ENCODE results near the gene FANCI. TPM values are rescaled to one million over a fixed set of nuclear protein-coding genes. Genes with fewer than 3 reads are reported as not detected.
"Not testable (repeated sequence)": the region's sequence is repeated elsewhere in the genome, so short reads cannot be mapped to it uniquely, and the experiment has no call there.

FANCI gene
- total RNA-seq, 1 experiment from 2014 or later = 112 TPM

DNA sequence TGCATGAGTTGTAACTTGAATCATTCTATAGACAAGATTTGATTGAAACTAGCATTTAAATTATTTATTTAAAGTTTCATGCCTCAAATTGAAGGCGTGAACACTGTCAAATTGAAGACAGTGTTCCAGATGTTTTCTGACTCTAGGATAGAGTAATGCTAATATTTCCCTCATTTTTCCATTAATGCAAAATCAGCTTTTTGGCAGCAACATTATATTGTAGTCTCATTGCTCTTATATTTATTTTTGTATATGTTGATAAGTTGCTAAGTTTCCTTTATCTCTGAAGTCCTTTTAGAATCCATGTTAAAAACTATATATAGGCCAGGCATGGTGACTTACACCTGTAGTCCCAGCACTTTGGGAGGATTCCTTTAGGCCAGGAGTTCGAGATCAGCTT is 4.8 kb downstream of the FANCI start:
- no TSS peak for BruUV-seq (replicated peaks)
- H3K9me3 ChIP-seq (ENCODE audit: control insufficient read depth in 1 of 2, insufficient read depth in 1 of 2, low read depth in 1 of 2, low read length in 2 of 2) = no peaks in the 10 kb centered on the region
- no peak overlapping the region for H3K9ac ChIP-seq (ENCODE audit: low read length)
- H3K36me3 ChIP-seq (ENCODE audit: control insufficient read depth in 1 of 2, insufficient read depth in 2 of 2, low read length in 2 of 2) = peaks cover 27 to 39% of the 10 kb centered on the region in 2 experiments
- no peak overlapping the region for H3K27ac ChIP-seq (ENCODE audit: low read depth, low read length)
- ChIA-PET POLR2A (no interaction called here), CTCF (no interaction called here), RAD21 (ENCODE audit: low non-redundant PET in 1 of 2, low total read pairs in 2 of 2, uncharacterized antibody in 2 of 2, unreplicated experiment in 2 of 2) (no interaction called here)
- ATAC-seq (no peak), DNase-seq (ENCODE audit: low read depth, low spot score) (no peak)
- TF ChIP-seq EZH2phosphoT487 (IDR thresholded peaks at IDR 0.05; ENCODE audit: borderline replicate concordance) = no peak
- TF ChIP-seq, protein P1, sequence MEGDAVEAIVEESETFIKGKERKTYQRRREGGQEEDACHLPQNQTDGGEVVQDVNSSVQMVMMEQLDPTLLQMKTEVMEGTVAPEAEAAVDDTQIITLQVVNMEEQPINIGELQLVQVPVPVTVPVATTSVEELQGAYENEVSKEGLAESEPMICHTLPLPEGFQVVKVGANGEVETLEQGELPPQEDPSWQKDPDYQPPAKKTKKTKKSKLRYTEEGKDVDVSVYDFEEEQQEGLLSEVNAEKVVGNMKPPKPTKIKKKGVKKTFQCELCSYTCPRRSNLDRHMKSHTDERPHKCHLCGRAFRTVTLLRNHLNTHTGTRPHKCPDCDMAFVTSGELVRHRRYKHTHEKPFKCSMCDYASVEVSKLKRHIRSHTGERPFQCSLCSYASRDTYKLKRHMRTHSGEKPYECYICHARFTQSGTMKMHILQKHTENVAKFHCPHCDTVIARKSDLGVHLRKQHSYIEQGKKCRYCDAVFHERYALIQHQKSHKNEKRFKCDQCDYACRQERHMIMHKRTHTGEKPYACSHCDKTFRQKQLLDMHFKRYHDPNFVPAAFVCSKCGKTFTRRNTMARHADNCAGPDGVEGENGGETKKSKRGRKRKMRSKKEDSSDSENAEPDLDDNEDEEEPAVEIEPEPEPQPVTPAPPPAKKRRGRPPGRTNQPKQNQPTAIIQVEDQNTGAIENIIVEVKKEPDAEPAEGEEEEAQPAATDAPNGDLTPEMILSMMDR (IDR thresholded peaks at IDR 0.05 in 2 of 3, conservative IDR thresholded peaks at IDR 0.05 in 1 of 3; ENCODE audit: borderline replicate concordance in 1 of 3, insufficient read depth in 1 of 3, low read depth in 2 of 3, low read length in 2 of 3) = no peak
- no peak for TF ChIP-seq TCF7L2 (IDR thresholded peaks at IDR 0.05; ENCODE audit: borderline replicate concordance, extremely low read depth, insufficient read depth, insufficient read length)
- no peak for TF ChIP-seq CBX3 (IDR thresholded peaks at IDR 0.05; ENCODE audit: low read depth)
- no peak for TF ChIP-seq SP1 (IDR thresholded peaks at IDR 0.05; ENCODE audit: low read depth)
- H3K4me1 ChIP-seq (ENCODE audit: control insufficient read depth in 1 of 2, insufficient read depth in 2 of 2, low read length in 2 of 2) = peaks cover 0 to 9% of the 10 kb centered on the region in 2 experiments; a peak in 3 of 4 replicates
- H2AFZ ChIP-seq (ENCODE audit: low read depth, low read length, poor library complexity, severe bottlenecking) = no peak overlapping the region
- intact Hi-C loops (cut with micrococcal nuclease) = no loop called here
- H3K9me2 ChIP-seq (ENCODE audit: insufficient read depth) = no peaks in the 10 kb centered on the region
- H3K27me3 ChIP-seq (ENCODE audit: insufficient read depth, low read length) = no peaks in the 10 kb centered on the region
- peaks cover 9% of the 10 kb centered on the region; the same call in 1 of the 2 replicates for H4K20me1 ChIP-seq (ENCODE audit: insufficient read depth)
- peaks cover 68% of the 10 kb centered on the region for H3K79me2 ChIP-seq (ENCODE audit: insufficient read depth, low read length)
- no peak overlapping the region for H3K4me2 ChIP-seq (ENCODE audit: low read length)
- H3K4me3 ChIP-seq (replicated peaks in 1 of 2; ENCODE audit: low read depth in 1 of 2, low read length in 2 of 2) = no peak overlapping the region

DNA sequence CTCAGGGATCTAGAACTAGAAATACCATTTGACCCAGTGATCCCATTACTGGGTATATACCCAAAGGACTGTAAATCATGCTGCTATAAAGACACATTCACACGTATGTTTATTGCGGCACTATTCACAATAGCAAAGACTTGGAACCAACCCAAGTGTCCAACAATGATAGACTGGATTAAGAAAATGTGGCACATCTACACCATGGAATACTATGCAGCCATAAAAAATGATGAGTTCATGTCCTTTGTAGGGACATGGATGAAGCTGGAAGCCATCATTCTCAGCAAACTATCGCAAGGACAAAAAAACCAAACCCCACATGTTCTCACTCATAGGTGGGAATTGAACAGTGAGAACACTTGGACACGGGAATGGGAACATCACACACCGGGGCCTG is 6.4 kb downstream of the FANCI start:
- H3K27ac ChIP-seq (ENCODE audit: low read depth, low read length); H3K4me3 ChIP-seq (replicated peaks in 1 of 2; ENCODE audit: low read depth in 1 of 2, low read length in 2 of 2); CTCF ChIA-PET; intact Hi-C loops (cut with micrococcal nuclease); POLR2A ChIA-PET; BruUV-seq (replicated peaks); H3K9ac ChIP-seq (ENCODE audit: low read length); DNase-seq (ENCODE audit: low read depth, low spot score); H3K9me3 ChIP-seq (ENCODE audit: control insufficient read depth in 1 of 2, insufficient read depth in 1 of 2, low read depth in 1 of 2, low read length in 2 of 2); H3K9me2 ChIP-seq (ENCODE audit: insufficient read depth); H4K20me1 ChIP-seq (ENCODE audit: insufficient read depth); H3K27me3 ChIP-seq (ENCODE audit: insufficient read depth, low read length); RAD21 ChIA-PET (ENCODE audit: low non-redundant PET in 1 of 2, low total read pairs in 2 of 2, uncharacterized antibody in 2 of 2, unreplicated experiment in 2 of 2); H3K4me1 ChIP-seq (ENCODE audit: control insufficient read depth in 1 of 2, insufficient read depth in 2 of 2, low read length in 2 of 2); ATAC-seq; H2AFZ ChIP-seq (ENCODE audit: low read depth, low read length, poor library complexity, severe bottlenecking); H3K4me2 ChIP-seq (ENCODE audit: low read length): not testable (repeated sequence)
- Histone ChIP-seq H3K79me2 (ENCODE audit: insufficient read depth, low read length) (peaks cover 71% of the 10 kb centered on the region), H3K36me3 (ENCODE audit: control insufficient read depth in 1 of 2, insufficient read depth in 2 of 2, low read length in 2 of 2) (peaks cover 31 to 43% of the 10 kb centered on the region in 2 experiments)

DNA sequence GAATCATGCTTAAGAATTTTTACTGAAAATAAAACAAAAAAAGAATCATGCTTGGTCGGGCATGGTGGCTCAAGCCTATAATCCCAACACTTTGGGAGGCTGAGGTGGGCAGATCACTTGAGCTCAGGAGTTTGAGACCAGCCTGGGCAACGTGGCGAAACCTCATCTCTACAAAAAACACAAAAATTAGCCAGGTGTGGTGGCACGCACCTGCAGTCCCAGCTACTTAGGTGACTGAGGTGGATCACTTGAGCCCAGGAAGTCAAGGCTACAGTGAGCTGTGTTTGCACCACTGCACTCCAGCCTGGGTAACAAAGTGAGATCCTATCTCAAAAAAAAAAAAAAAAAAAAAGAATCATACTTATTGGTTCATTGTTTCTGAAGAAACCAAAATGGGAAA is 33.5 kb downstream of the FANCI start:
- H3K9me3 ChIP-seq (ENCODE audit: control insufficient read depth in 1 of 2, insufficient read depth in 1 of 2, low read depth in 1 of 2, low read length in 2 of 2); H3K27ac ChIP-seq (ENCODE audit: low read depth, low read length); ATAC-seq; H3K4me3 ChIP-seq (replicated peaks in 1 of 2; ENCODE audit: low read depth in 1 of 2, low read length in 2 of 2); H3K27me3 ChIP-seq (ENCODE audit: insufficient read depth, low read length); BruUV-seq (replicated peaks); intact Hi-C loops (cut with micrococcal nuclease); POLR2A ChIA-PET; RAD21 ChIA-PET (ENCODE audit: low non-redundant PET in 1 of 2, low total read pairs in 2 of 2, uncharacterized antibody in 2 of 2, unreplicated experiment in 2 of 2); H3K4me1 ChIP-seq (ENCODE audit: control insufficient read depth in 1 of 2, insufficient read depth in 2 of 2, low read length in 2 of 2); DNase-seq (ENCODE audit: low read depth, low spot score); H2AFZ ChIP-seq (ENCODE audit: low read depth, low read length, poor library complexity, severe bottlenecking); H3K9ac ChIP-seq (ENCODE audit: low read length); H3K9me2 ChIP-seq (ENCODE audit: insufficient read depth); H3K79me2 ChIP-seq (ENCODE audit: insufficient read depth, low read length); H4K20me1 ChIP-seq (ENCODE audit: insufficient read depth); H3K4me2 ChIP-seq (ENCODE audit: low read length): not testable (repeated sequence)
- peaks cover 30 to 39% of the 10 kb centered on the region in 2 experiments for H3K36me3 ChIP-seq (ENCODE audit: control insufficient read depth in 1 of 2, insufficient read depth in 2 of 2, low read length in 2 of 2)
- CTCF ChIA-PET = interaction anchor here (1.9 kb wide), 1 partner anchor 71 kb away, joined by 8 read pairs; no protein-coding TSS in a partner anchor
